Measurements from ENCODE around the gene ASB1. TPM values are rescaled to one million over a fixed set of nuclear protein-coding genes. Genes with fewer than 3 reads are reported as not detected.

Gene ASB1
- total and polyA plus RNA-seq, 9 of the 15 experiments (the other 6 are each of a cell fraction or from before 2014, with no cell fraction given) = 6.3 to 37.7 (median 23.9) TPM

- intact Hi-C loops (cut with micrococcal nuclease) (no loop called here), in situ Hi-C loops (cut with MboI) (no loop called here)
- H3K4me3 ChIP-seq = no peak overlapping the region
- POLR2A ChIA-PET = no interaction called here
- H3K9me3 ChIP-seq (replicated peaks; ENCODE audit: control insufficient read depth, insufficient read depth, low read depth, low read length) = no peaks in the 10 kb centered on the region
- WGBS (ENCODE audit: insufficient coverage, low coverage, missing lambda C conversion rate) = 74% methylated on average over 10 of the region's 10 CpGs
- no peaks in the 10 kb centered on the region for H4K20me1 ChIP-seq (replicated peaks; ENCODE audit: control insufficient read depth, insufficient read depth, low read length)
- H3K4me2 ChIP-seq (ENCODE audit: insufficient read depth, low read length) = no peak overlapping the region
- no peak for DNase-seq (ENCODE audit: extremely low read depth in 1 of 4, low spot score in 3 of 4)
- no peaks in the 10 kb centered on the region for H3K36me3 ChIP-seq (ENCODE audit: control insufficient read depth, insufficient read depth, low read length)
- CTCF ChIA-PET (ENCODE audit: low intra/inter-chr PET ratio) = no interaction called here
- H3K9me1 ChIP-seq (ENCODE audit: control insufficient read depth, insufficient read depth, low read length) = no peaks in the 10 kb centered on the region
- TF ChIP-seq HMG20A (CRISPR knock-in tag; conservative IDR thresholded peaks at IDR 0.05) (no peak), SMARCA5 (IDR thresholded peaks at IDR 0.05) (no peak), ZNF431 (CRISPR knock-in tag; IDR thresholded peaks at IDR 0.05) (no peak), ZFX (CRISPR knock-in tag; IDR thresholded peaks at IDR 0.05) (no peak), ARID1B (IDR thresholded peaks at IDR 0.05) (no peak), CSDE1 (IDR thresholded peaks at IDR 0.05) (no peak)
- TF ChIP-seq, protein P1, sequence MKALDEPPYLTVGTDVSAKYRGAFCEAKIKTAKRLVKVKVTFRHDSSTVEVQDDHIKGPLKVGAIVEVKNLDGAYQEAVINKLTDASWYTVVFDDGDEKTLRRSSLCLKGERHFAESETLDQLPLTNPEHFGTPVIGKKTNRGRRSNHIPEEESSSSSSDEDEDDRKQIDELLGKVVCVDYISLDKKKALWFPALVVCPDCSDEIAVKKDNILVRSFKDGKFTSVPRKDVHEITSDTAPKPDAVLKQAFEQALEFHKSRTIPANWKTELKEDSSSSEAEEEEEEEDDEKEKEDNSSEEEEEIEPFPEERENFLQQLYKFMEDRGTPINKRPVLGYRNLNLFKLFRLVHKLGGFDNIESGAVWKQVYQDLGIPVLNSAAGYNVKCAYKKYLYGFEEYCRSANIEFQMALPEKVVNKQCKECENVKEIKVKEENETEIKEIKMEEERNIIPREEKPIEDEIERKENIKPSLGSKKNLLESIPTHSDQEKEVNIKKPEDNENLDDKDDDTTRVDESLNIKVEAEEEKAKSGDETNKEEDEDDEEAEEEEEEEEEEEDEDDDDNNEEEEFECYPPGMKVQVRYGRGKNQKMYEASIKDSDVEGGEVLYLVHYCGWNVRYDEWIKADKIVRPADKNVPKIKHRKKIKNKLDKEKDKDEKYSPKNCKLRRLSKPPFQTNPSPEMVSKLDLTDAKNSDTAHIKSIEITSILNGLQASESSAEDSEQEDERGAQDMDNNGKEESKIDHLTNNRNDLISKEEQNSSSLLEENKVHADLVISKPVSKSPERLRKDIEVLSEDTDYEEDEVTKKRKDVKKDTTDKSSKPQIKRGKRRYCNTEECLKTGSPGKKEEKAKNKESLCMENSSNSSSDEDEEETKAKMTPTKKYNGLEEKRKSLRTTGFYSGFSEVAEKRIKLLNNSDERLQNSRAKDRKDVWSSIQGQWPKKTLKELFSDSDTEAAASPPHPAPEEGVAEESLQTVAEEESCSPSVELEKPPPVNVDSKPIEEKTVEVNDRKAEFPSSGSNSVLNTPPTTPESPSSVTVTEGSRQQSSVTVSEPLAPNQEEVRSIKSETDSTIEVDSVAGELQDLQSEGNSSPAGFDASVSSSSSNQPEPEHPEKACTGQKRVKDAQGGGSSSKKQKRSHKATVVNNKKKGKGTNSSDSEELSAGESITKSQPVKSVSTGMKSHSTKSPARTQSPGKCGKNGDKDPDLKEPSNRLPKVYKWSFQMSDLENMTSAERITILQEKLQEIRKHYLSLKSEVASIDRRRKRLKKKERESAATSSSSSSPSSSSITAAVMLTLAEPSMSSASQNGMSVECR (CRISPR knock-in tag; IDR thresholded peaks at IDR 0.05) = no peak
- H3K79me2 ChIP-seq (ENCODE audit: control insufficient read depth, insufficient read depth, low read length) = no peaks in the 10 kb centered on the region
- H3K27ac ChIP-seq (ENCODE audit: extremely low read depth, low read depth, low read length) = no peak overlapping the region
- FAIRE-seq = no peak
- H3K27me3 ChIP-seq (ENCODE audit: control insufficient read depth in 2 of 2, insufficient read depth in 2 of 2, low read length in 2 of 2) = no peaks in the 10 kb centered on the region
- H3K9ac ChIP-seq (ENCODE audit: insufficient read depth in 1 of 2, low read depth in 2 of 2, low read length in 2 of 2) = no peak overlapping the region; a peak in 1 of 4 replicates
- H3K4me1 ChIP-seq (replicated peaks in 1 of 2; ENCODE audit: control insufficient read depth in 2 of 2, insufficient read depth in 2 of 2, low read length in 2 of 2) = no peaks in the 10 kb centered on the region; a peak in 2 of 5 replicates
- no peak for ATAC-seq
- no peak overlapping the region for H2AFZ ChIP-seq (ENCODE audit: low read depth, low read length)
- no TSS peak for BruUV-seq (replicated peaks)
These were observed 36.6 kb upstream of the ASB1 start for GRCh38 chr2:238389988-238390589.
